ENCODE results near the gene CACNB1.
"Not testable (repeated sequence)": the region's sequence is repeated elsewhere in the genome, so short reads cannot be mapped to it uniquely, and the experiment has no call there.

Gene CACNB1

GRCh38 chr17:39173526-39174274 is 23.8 kb downstream of the CACNB1 start:
- DNase-seq = no peak

GRCh38 chr17:39173080-39173479 is 24.4 kb downstream of the CACNB1 start:
- DNase-seq = no peak

GRCh38 chr17:39171933-39172332 is 25.5 kb downstream of the CACNB1 start:
- no peak for DNase-seq

DNA sequence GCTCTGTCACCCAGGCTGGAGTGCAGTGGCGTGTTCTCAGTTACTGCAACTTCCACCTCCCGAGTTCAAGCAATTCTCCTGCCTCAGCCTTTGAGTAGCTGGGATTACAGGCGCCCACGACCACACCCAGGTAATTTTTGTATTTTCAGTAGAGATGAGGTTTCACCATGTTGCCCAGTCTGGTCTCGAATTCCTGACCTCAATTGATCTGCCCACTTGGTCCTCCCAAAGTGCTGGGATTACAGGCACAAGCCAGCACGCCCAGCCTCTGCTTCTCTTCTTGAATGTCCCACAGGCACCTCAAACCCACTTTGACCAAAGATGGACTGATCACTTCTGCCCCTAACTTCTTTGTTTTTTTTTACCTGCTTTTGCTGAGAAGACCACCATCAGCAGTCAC is 26.9 kb downstream of the CACNB1 start:
- no peak for DNase-seq

DNA sequence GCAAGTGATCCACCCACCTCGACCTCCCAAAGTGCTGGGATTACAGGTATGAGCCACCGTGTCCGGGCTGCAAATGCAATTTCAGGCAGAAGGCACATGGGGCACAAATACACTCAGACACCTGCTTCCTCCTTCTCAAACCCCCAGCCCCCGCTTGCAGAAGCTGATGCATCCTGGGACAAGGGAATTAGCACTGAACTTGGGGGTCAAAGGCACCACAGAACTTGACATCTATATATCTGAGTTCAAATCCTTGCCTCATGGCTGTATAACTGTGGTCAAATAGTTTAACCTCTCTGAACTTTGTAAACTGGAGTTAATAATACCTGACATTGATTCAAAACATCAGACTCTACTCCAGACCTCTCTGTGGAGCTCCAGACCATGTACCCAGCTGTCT is 27.4 kb downstream of the CACNB1 start:
- DNase-seq = peak; percentile 17

GRCh38 chr17:39169518-39169917 is 28.0 kb downstream of the CACNB1 start:
- DNase-seq = peak; percentile 57

GRCh38 chr17:39169101-39169500 is 28.4 kb downstream of the CACNB1 start:
- peak; percentile 88 for DNase-seq

GRCh38 chr17:39168503-39168902 is 29.0 kb downstream of the CACNB1 start:
- not testable (repeated sequence) for DNase-seq

DNA sequence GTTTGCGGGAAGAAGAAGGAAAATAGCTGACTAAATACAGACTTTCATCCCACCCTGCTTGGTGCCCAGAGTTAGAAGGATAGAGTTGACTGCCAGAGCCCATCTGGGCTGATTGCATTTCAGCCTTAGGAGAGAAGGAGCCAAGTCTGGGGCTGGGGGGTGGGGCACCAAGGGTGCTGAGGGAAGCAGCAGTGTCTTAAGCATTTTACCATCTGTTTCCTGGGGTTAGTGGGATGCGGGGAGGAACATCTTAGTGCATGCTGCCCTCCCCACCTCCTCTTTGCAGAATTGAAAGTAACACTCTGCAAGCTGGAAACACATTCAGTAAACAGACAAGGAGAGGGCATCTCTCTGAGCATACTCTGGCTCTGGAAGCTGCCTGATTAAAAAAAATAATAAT is 30.0 kb downstream of the CACNB1 start:
- DNase-seq = peak; percentile 98

- DNase-seq = peak; percentile 42
Measured at GRCh38 chr17:39166437-39167335, 30.8 kb downstream of the CACNB1 start.

DNA sequence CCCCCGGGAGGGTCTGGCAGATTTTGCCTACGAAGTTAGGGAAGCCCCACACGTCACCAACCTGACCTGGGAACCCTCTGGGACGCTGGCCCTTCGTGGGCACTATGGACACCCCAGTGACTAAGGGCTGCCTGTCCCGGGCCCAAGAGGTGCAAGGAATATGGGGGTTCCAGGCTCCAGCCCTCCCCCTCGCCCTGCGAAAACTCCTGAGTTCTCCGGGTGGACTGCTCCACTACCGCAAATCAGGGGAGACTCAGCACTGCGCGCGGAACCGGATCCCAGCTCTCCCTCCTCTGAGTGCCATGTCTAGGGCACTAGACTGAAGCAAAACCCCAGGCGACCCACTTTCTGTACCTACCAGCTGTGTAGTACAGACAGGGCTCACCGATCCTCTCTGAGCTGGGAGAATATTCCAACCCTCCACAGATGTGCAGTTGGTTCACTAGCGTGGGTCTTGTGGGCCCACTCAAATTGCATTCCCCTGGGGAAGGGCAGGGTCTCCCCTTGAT is 31.6 kb downstream of the CACNB1 start, which contains the start of gene ARL5C:
Gene ARL5C, minus strand, starts transcription at position 321 of the 509 bp plus-strand sequence. CDS start 401 bp downstream, outside the sequence.
- no peak for DNase-seq

GRCh38 chr17:39165178-39165840 is 32.2 kb downstream of the CACNB1 start:
- no peak for DNase-seq

- peak; percentile 78 for DNase-seq
Measured at GRCh38 chr17:39164675-39165143, 32.8 kb downstream of the CACNB1 start.

GRCh38 chr17:39161962-39162361 is 35.5 kb downstream of the CACNB1 start:
- DNase-seq = no peak

- DNase-seq = no peak
Measured at GRCh38 chr17:39158623-39159022, 38.8 kb downstream of the CACNB1 start.

DNA sequence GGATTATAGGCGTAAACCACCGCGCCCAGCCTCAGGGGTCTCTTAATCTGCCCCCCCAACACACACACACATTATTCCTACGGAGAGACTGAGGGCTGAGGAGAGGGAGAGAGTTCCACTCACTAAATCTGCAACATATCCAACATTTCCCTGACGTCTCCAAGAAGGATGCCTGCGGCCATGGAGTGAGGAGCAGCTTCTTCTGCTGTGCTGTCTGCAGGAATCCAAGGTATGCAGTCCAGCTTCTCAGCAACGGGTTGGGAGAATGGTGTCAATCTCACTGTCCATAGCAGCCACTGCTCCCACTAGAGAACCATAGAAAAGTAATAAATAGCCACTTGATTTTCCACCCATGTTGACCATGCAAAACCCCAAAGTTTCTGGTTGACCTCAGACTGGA is 41.0 kb downstream of the CACNB1 start:
- no peak for DNase-seq

GRCh38 chr17:39155654-39156053 is 41.8 kb downstream of the CACNB1 start:
- no peak for DNase-seq

GRCh38 chr17:39153599-39154051 is 43.8 kb downstream of the CACNB1 start:
- DNase-seq = peak; percentile 86

DNA sequence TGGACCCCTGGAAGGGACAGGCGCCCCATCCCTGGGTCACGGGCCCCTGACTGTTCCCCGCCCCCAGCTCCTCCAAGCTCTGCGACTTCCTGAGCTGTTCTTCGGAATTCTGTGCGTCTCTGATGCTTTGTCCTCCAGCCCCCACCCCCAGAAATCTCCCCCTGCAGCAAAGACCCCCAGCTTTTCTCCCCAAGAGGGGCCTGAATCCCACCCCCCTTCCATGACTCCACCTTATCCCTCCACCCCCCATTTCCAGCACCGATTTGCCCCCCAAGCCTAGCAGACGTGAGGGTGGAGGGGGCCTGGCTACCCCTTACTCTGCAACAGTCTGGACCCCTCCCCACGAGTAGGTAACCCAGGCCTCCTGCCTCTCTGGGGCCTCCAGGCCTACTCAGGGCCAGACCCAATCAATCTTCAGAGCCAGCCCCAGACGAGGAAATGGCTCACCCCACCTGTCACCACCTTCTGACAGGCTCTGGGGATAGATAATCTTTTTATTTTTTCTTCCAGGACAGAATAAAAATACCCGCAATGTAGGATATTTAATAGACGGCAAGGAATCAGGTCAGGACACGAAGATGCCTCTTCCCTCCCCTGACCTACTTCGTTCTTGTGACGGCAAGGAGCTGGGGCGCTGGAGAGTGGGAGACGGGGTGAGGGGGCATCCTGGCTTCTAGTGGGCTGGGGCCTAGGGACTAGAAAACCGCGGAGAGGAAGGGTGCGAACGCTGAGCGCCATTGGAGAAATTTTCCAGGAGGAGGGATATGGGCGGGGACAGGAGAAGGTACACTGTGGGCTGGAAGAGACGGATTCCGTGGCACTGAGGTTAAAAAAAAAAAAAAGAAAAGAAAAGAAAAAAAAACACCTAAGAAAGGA is 45.3 kb downstream of the CACNB1 start:
- no peak for DNase-seq

DNA sequence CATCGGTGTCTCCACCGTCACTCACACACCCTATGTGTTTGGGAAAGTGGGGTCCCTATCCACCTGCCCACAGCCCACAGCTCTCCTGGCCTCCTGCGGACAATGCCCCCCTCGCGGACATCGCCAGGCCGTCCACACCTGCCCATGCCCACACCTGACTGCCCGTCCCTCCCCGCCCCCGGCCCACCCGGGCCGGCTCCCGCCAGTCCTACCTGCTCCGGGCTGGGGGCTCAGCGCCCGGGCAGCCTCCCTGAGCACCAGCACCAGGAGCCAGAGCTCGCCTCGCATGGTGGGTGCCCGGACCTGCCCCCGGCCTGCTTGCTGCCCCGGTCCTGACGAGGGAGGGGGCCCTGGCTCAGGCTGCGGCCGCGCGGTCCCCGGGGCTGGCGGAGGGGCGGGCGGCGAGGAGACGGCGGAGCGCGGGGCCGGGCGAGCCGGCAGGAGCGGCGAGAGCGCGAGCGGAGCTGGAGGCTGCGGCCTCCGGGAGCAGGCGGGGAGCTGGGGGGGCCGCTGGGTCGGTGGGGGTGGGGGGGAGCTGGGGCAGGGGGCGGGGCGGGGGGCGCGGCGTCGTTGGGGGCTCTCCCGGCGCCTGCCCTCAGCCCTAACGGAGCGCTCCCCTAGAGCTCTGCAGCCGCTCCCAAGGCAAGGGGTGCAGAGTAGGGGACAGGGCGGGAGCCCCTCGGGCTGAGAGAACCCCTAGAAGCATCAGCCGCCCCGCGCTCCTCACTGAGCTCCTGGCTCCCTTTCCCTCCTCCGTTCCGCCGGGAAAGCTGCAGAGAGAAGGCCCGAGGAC is 46.1 kb downstream of the CACNB1 start, which contains the start of gene PLXDC1:
Gene PLXDC1, minus strand, starts transcription at position 488 of the 793 bp plus-strand sequence. Its CDS starts 200 bp downstream, at position 288.
- no peak for DNase-seq

DNA sequence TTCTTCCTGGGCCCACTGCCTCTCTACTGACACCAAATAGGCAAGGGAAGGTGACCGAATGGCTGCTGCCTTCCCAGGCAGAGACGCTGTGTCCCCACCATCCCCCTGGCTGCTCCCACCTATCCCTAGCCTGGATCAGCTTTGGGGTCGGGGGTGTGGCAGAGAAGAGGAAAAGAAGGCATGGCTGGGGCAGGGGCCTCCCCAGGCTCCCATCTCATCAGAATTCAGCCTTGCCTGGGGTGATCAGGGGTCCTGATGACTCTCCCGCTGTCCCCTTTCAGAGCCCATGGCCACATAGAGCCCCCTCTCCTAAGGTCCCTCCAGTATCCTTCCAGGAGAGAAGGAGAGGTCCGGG is 46.7 kb downstream of the CACNB1 start:
- DNase-seq = no peak
